Activated CD8-positive, alpha-beta T cell treated with anti-CD3 and anti-CD28 coated beads for 36 hours (primary cell): ENCODE data around the gene EPB41. TPM values are rescaled to one million over a fixed set of nuclear protein-coding genes. Genes with fewer than 3 reads are reported as not detected.

ENCODE experiments used
- ATAC-seq: fragments of 200-7000 bp; cut with Tn5 transposase; one replicate; pipeline ENCODE4 v1.10.0; 2021; ENCODE audit warnings: mild to moderate bottlenecking, moderate library complexity
- CTCF ChIA-PET: fragments of 350-600 bp; sonication (Branson Sonifier 250); formaldehyde crosslinking; loops from one replicate; lab custom pipeline; 2021; ENCODE audit warnings: antibody characterized with exemption; lab: Charles Lee
- POLR2A ChIA-PET: fragments of 350-600 bp; sonication (Branson Sonifier 250); formaldehyde crosslinking; loops from one replicate; lab custom pipeline; 2021; ENCODE audit warnings: antibody characterized with exemption; lab: Charles Lee
- DNase-seq: peaks from one replicate; pipeline ENCODE4 v3.0.0-alpha.2; 2020
- H3K27ac Mint-ChIP-seq: one replicate; pipeline ENCODE4 v1.8.0; 2021; ENCODE audit warnings: mild to moderate bottlenecking, mixed read lengths
- H3K27me3 Mint-ChIP-seq: one replicate; pipeline ENCODE4 v1.8.0; 2021; ENCODE audit warnings: mixed read lengths
- H3K36me3 Mint-ChIP-seq: one replicate; pipeline ENCODE4 v1.8.0; 2021; ENCODE audit warnings: low read depth, mixed read lengths
- H3K4me1 Mint-ChIP-seq: one replicate; pipeline ENCODE4 v1.8.0; 2021; ENCODE audit warnings: low read depth, mixed read lengths
- H3K4me3 Mint-ChIP-seq: one replicate; pipeline ENCODE4 v1.8.0; 2021; ENCODE audit warnings: mild to moderate bottlenecking, moderate library complexity, mixed read lengths
- H3K9me3 Mint-ChIP-seq: one replicate; pipeline ENCODE4 v1.8.0; 2021; ENCODE audit warnings: mixed read lengths
- CTCF ChIP-seq: fragments of 200-600 bp; IDR thresholded peaks from one replicate; pipeline ENCODE4 v1.8.0; 2022; ENCODE audit warnings: antibody characterized with exemption, mild to moderate bottlenecking
- intact Hi-C: fragments of 100-400 bp; cut with micrococcal nuclease; formaldehyde crosslinking; loops from one replicate; pipeline ENCODE4 v1.10.0; 2022
- total RNA-seq, 2 experiments: library from RNA; stranded (reverse); gene quantifications; one replicate each; pipeline ENCODE4 v1.2.3, GENCODE V29; 2021

EPB41 gene
- total RNA-seq, 2 experiments from 2014 or later = 74.9 to 80.3 TPM

GRCh38 chr1:29113413-29114117, 199.2 kb downstream of the EPB41 start:
- POLR2A ChIA-PET = interaction anchor here (3.1 kb wide), 1 partner anchor 12 kb away, joined by 8 read pairs; no protein-coding TSS in a partner anchor
- CTCF ChIA-PET = interaction anchor here (1.3 to 2.3 kb wide), 5 partner anchors 9 to 329 kb away, joined by 3 to 11 read pairs (median 3); no protein-coding TSS in a partner anchor
- H3K36me3 Mint-ChIP-seq = peaks cover 28% of the 10 kb centered on the region
- H3K27ac Mint-ChIP-seq = peak overlapping the region; percentile 51
- peak; percentile 87 for ATAC-seq
- no peaks in the 10 kb centered on the region for H3K9me3 Mint-ChIP-seq
- TF ChIP-seq CTCF = no peak
- intact Hi-C loops = loop anchor here (10.0 kb wide), 1 partner anchor 69 kb away; no protein-coding TSS in a partner anchor
- DNase-seq = peak; percentile 56
- no peak overlapping the region for H3K4me3 Mint-ChIP-seq
- no peaks in the 10 kb centered on the region for H3K27me3 Mint-ChIP-seq
- H3K4me1 Mint-ChIP-seq = peaks cover 10% of the 10 kb centered on the region

GRCh38 chr1:29114654-29115053, 200.3 kb downstream of the EPB41 start:
- Mint-ChIP-seq H3K4me3 (no peak overlapping the region), H3K4me1 (peaks cover 10% of the 10 kb centered on the region), H3K9me3 (no peaks in the 10 kb centered on the region), H3K36me3 (peaks cover 26% of the 10 kb centered on the region), H3K27me3 (no peaks in the 10 kb centered on the region), H3K27ac (no peak overlapping the region)
- intact Hi-C loops = loop anchor here (10.0 kb wide), 1 partner anchor 70 kb away; no protein-coding TSS in a partner anchor
- CTCF ChIA-PET = interaction anchor here (1.3 to 1.4 kb wide), 3 partner anchors 25 to 330 kb away, joined by 3 read pairs; no protein-coding TSS in a partner anchor
- POLR2A ChIA-PET = interaction anchor here (3.1 kb wide), 1 partner anchor 13 kb away, joined by 8 read pairs; no protein-coding TSS in a partner anchor
- DNase-seq (no peak), ATAC-seq (no peak)
- TF ChIP-seq CTCF = no peak

- TF ChIP-seq CTCF = no peak
- ChIA-PET POLR2A (no interaction called here), CTCF (interaction anchor here (0.8 to 4.0 kb wide), 7 partner anchors 14 to 240 kb away, joined by 3 to 14 read pairs (median 3); no protein-coding TSS in a partner anchor)
- Mint-ChIP-seq H3K27ac (peak overlapping the region; percentile 29), H3K27me3 (peaks cover 2% of the 10 kb centered on the region), H3K4me1 (peaks cover 10% of the 10 kb centered on the region), H3K36me3 (peaks cover 19% of the 10 kb centered on the region), H3K9me3 (no peaks in the 10 kb centered on the region), H3K4me3 (no peak overlapping the region)
- ATAC-seq (no peak), DNase-seq (no peak)
- intact Hi-C loops = loop anchor here (10.0 kb wide), 1 partner anchor 73 kb away; no protein-coding TSS in a partner anchor
These were observed 203.0 kb downstream of the EPB41 start for GRCh38 chr1:29117381-29117780.

- no peaks in the 10 kb centered on the region for H3K9me3 Mint-ChIP-seq
- POLR2A ChIA-PET = interaction anchor here (0.9 to 1.2 kb wide), 3 partner anchors 48 to 204 kb away, joined by 3 read pairs; no protein-coding TSS in a partner anchor
These were observed 205.0 kb downstream of the EPB41 start for GRCh38 chr1:29119121-29119929.

More at GRCh38 chr1:29119121-29119929, 205.0 kb downstream of the EPB41 start:
- TF ChIP-seq CTCF = no peak
- no peak overlapping the region for H3K4me3 Mint-ChIP-seq
- H3K27me3 Mint-ChIP-seq = peaks cover 8% of the 10 kb centered on the region
- DNase-seq = no peak
- intact Hi-C loops = loop anchor here (10.0 kb wide), 1 partner anchor 75 kb away; no protein-coding TSS in a partner anchor
- CTCF ChIA-PET = interaction anchor here (1.2 to 3.9 kb wide), 5 partner anchors 13 to 242 kb away, joined by 3 to 14 read pairs (median 5); no protein-coding TSS in a partner anchor
- H3K27ac Mint-ChIP-seq = no peak overlapping the region
- peaks cover 4% of the 10 kb centered on the region for H3K4me1 Mint-ChIP-seq
- H3K36me3 Mint-ChIP-seq = peaks cover 19% of the 10 kb centered on the region
- ATAC-seq = no peak
